ENCODE measurements around the gene CDK11A.
A peak's percentile ranks its signal among the peaks of the same experiment; 100 is the strongest.
"Not testable (repeated sequence)": the region's sequence is repeated elsewhere in the genome, so short reads cannot be mapped to it uniquely, and the experiment has no call there.

CDK11A gene

DNA sequence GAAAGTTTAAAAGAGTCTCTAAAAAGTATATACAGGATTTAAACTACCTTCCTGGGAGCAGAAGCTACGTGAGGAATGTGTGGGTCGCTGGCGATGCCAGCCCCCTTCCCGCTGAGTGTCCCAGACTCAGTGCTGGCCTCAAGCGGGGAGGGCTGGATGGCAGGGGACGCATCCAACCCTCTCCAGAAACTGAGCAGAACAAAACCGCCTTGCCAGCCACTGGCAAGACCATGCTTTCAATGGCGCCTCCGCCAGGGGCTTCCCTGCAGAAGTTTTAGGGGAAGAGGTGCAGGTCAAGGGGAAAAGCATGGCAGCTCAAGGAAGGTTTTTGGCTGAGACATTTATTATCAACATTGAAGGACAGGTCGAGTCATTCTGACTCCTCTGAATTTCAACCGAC is 28.0 kb upstream of the CDK11A start:
- Histone ChIP-seq H3K4me3 (ENCODE audit: low read length) (no peak overlapping the region), H3K27me3 (ENCODE audit: insufficient read depth, low read length) (no peaks in the 10 kb centered on the region), H3K9ac (ENCODE audit: low read depth, low read length) (no peak overlapping the region), H3K36me3 (ENCODE audit: insufficient read depth, low read depth, low read length) (peaks cover 49% of the 10 kb centered on the region), H3K4me1 (ENCODE audit: insufficient read depth, low read length) (no peaks in the 10 kb centered on the region), H3K27ac (ENCODE audit: low read length) (no peak overlapping the region), H3K9me3 (ENCODE audit: insufficient read depth, low read depth, low read length) (no peaks in the 10 kb centered on the region)

DNA sequence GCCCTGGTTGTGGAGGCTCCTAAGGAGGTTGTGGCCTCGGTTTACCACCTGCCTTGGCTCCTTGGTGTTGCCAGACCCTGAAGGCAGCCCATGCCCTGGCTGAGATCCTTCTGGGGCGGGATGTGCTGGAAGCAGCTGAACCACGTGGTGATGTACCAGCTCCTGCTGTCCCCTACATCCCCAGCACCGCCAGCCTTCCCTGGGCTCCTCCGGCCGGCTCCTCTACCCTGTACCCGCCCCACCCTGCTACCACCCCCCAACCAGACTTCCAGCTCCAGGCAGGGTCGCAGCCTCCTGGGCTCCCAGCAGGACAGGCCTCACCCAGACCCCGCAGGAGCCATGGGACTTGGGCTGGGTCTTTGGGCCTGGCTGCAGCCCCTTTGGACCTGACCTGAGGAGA is 25.8 kb upstream of the CDK11A start:
- peaks cover 30% of the 10 kb centered on the region for H3K36me3 ChIP-seq (ENCODE audit: insufficient read depth, low read depth, low read length)
- H3K9ac ChIP-seq (ENCODE audit: low read depth, low read length); H3K9me3 ChIP-seq (ENCODE audit: insufficient read depth, low read depth, low read length); H3K4me1 ChIP-seq (ENCODE audit: insufficient read depth, low read length); H3K4me3 ChIP-seq (ENCODE audit: low read length); H3K27ac ChIP-seq (ENCODE audit: low read length); H3K27me3 ChIP-seq (ENCODE audit: insufficient read depth, low read length): not testable (repeated sequence)

DNA sequence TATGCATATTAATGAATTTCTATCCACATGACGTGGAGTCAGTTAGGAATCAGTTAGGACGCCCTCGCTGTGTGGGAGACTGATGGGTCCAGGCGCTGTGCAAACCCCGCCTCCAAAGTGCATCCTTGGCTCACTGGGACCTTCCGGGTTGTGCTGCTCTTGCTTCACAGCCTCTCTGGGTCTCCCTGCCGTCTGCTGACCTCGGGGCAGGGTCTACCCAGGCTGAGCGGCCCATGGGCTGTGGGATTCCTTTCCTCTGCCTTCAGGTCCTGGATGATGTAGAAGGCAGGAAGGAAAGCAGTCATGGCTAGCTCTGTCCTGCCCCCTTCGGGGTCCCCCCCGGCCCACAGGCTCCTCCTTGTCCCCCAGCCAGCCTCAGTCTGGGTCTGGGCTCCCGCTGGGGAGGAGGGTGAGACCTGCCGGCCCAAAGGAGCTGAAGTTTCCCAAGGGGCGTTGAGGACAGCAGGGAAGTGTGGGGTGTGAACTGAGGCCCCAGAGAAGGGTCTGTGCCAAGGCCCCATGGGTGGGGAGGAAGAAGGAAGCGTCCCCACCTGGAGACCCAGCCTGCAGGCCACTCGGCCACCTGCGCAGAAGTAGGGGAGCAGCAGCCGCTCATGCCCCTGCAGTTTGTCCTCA is 24.6 kb upstream of the CDK11A start:
- no peaks in the 10 kb centered on the region for H3K27me3 ChIP-seq (ENCODE audit: insufficient read depth, low read length)
- H3K4me1 ChIP-seq (ENCODE audit: insufficient read depth, low read length): no peaks in the 10 kb centered on the region
- no peak overlapping the region for H3K4me3 ChIP-seq (ENCODE audit: low read length)
- H3K9ac ChIP-seq (ENCODE audit: low read depth, low read length): no peak overlapping the region
- H3K36me3 ChIP-seq (ENCODE audit: insufficient read depth, low read depth, low read length): peaks cover 18% of the 10 kb centered on the region
- no peak overlapping the region for H3K27ac ChIP-seq (ENCODE audit: low read length)
- no peaks in the 10 kb centered on the region for H3K9me3 ChIP-seq (ENCODE audit: insufficient read depth, low read depth, low read length)

DNA sequence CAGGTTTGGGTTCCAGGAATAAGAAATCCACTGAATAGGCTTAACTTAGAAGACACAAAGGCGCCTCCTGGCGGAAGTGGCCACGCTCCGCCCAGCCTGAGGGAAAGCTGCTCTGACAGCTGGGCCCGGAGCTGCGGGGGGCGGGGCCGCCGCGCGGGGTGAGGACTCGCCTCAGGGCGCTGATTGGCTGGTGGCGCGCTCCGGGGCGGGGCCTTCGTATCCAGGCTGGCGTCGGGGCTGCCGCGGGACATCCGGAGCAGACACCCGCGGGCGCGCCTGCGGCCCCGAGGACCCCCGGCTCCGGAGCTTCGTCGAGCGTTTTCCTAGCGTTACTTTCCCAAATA is 22.4 kb upstream of the CDK11A start:
- not testable (repeated sequence) for H3K9me3 ChIP-seq (ENCODE audit: insufficient read depth, low read depth, low read length); H3K4me1 ChIP-seq (ENCODE audit: insufficient read depth, low read length); H3K36me3 ChIP-seq (ENCODE audit: insufficient read depth, low read depth, low read length); H3K27me3 ChIP-seq (ENCODE audit: insufficient read depth, low read length); H3K9ac ChIP-seq (ENCODE audit: low read depth, low read length); H3K27ac ChIP-seq (ENCODE audit: low read length)
- H3K4me3 ChIP-seq (ENCODE audit: low read length): peak overlapping the region; percentile 51; the same call in 1 of the 2 replicates

DNA sequence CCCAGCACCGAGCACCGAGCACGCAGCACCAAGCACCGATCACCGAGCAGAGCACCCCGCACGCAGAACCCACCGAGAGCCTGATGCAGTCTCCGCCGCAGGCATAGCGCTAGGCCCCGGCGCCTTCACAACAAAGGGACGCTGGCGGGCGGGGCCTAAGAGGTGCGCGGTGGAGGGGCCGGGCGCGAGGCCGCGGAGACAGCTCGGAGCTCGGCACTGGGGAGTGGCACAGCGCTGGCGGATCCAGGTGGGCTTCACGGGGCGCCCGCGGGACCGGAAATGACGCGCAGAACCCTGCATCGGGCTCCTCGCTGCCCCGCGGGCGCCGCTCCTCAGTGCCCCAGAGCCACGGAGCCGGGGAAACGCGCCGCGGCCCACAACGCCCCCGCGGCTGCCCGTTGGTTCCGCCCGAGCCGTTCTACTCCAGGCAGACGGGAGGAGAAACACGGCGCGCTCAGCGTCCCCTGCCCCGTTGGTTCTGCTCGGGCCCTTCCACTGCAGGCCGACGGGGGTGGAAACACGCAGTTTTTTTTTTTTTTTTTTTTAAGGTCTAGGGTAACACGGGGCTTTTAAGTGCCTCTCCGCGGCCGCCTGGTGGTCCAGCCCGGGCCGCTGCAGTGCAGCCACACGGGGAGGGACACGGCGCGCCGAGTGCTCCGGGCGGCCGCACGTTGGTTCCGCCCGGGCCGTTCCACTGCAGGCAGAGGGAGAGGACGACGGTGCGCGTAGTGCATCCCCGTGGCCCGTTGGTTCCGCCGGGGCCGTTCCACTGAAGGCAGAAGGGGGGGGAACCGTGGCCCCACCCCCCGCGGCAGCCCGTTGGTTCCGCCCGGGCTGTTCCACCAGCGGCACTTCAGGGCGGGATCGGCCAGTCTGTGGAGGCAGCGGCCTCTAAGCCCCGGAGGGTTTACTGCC is 21.8 kb upstream of the CDK11A start:
- H3K4me1 ChIP-seq (ENCODE audit: insufficient read depth, low read length); H3K36me3 ChIP-seq (ENCODE audit: insufficient read depth, low read depth, low read length); H3K9me3 ChIP-seq (ENCODE audit: insufficient read depth, low read depth, low read length); H3K27ac ChIP-seq (ENCODE audit: low read length); H3K27me3 ChIP-seq (ENCODE audit: insufficient read depth, low read length): not testable (repeated sequence)
- Histone ChIP-seq H3K4me3 (ENCODE audit: low read length) (peak overlapping the region; percentile 51; the same call in 1 of the 2 replicates), H3K9ac (ENCODE audit: low read depth, low read length) (peak overlapping the region; percentile 58; the same call in 1 of the 2 replicates)

DNA sequence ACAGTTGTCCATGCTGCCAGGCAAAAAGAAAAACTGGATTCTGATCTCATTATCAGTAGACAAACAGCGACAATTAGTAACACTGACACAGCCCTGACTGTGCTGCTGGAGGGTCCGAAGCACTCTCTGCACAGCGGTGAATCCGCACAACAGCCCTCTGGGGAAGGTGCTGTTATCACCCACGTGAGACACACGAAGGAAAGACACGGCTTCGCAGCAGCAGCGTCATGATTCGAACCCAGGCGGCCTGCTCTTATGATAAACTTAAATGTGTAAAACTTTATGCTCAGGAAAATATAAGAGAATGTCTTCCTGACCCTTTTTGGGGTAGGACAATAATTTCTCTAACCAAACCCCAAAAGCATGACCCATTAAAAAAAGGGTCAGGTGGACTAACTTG is 18.4 kb upstream of the CDK11A start:
- not testable (repeated sequence) for H3K9me3 ChIP-seq (ENCODE audit: insufficient read depth, low read depth, low read length); H3K9ac ChIP-seq (ENCODE audit: low read depth, low read length); H3K36me3 ChIP-seq (ENCODE audit: insufficient read depth, low read depth, low read length); H3K4me3 ChIP-seq (ENCODE audit: low read length); H3K4me1 ChIP-seq (ENCODE audit: insufficient read depth, low read length); H3K27ac ChIP-seq (ENCODE audit: low read length); H3K27me3 ChIP-seq (ENCODE audit: insufficient read depth, low read length)

DNA sequence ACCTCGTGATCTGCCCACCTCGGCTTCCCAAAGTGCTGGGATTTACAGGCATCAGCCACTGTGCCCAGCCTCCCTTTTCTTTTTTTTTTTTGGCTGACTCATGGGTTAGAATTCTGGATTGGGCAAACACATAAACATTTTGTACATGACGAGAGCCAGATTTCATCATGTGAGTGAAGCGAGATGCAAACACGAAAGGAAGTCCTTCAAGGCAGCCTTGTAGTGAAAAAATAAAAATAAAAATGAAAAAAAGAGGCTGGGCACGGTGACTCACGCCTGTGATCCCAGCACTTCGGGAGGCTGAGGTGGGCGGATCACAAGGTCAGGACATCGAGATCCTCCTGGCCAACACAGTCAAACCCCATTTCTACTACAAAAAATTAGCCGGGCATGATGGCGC is 16.9 kb upstream of the CDK11A start:
- H3K27me3 ChIP-seq (ENCODE audit: insufficient read depth, low read length); H3K9me3 ChIP-seq (ENCODE audit: insufficient read depth, low read depth, low read length); H3K4me3 ChIP-seq (ENCODE audit: low read length); H3K36me3 ChIP-seq (ENCODE audit: insufficient read depth, low read depth, low read length); H3K4me1 ChIP-seq (ENCODE audit: insufficient read depth, low read length); H3K27ac ChIP-seq (ENCODE audit: low read length); H3K9ac ChIP-seq (ENCODE audit: low read depth, low read length): not testable (repeated sequence)

DNA sequence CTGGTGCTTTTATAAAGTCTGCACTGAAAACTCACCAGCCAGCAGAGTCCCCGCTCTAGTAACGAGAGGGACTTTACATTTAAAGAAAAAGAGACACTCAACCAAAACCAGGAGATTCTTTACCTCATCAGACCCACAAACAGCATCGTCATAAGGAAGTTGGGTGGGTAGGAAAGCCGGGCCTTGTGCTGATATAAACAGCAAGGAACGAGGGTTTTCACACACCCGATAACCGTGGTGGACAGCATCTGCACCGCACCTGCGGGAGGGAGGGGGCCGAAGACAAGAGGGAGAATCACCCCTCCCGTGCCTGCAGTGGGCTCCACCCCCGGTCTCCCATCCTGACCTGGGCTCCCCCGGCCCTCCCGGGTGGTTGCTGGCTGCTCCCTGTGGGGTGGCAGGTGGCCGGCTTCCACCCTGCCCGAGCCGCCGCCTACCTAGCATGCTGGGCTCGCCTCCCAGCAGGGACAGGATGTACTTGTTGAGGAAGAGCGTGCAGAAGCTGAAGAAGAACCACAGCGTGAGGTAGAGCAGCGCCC is 14.7 kb upstream of the CDK11A start:
- H3K9me3 ChIP-seq (ENCODE audit: insufficient read depth, low read depth, low read length); H3K36me3 ChIP-seq (ENCODE audit: insufficient read depth, low read depth, low read length); H3K4me1 ChIP-seq (ENCODE audit: insufficient read depth, low read length); H3K4me3 ChIP-seq (ENCODE audit: low read length); H3K27ac ChIP-seq (ENCODE audit: low read length); H3K9ac ChIP-seq (ENCODE audit: low read depth, low read length); H3K27me3 ChIP-seq (ENCODE audit: insufficient read depth, low read length): not testable (repeated sequence)

DNA sequence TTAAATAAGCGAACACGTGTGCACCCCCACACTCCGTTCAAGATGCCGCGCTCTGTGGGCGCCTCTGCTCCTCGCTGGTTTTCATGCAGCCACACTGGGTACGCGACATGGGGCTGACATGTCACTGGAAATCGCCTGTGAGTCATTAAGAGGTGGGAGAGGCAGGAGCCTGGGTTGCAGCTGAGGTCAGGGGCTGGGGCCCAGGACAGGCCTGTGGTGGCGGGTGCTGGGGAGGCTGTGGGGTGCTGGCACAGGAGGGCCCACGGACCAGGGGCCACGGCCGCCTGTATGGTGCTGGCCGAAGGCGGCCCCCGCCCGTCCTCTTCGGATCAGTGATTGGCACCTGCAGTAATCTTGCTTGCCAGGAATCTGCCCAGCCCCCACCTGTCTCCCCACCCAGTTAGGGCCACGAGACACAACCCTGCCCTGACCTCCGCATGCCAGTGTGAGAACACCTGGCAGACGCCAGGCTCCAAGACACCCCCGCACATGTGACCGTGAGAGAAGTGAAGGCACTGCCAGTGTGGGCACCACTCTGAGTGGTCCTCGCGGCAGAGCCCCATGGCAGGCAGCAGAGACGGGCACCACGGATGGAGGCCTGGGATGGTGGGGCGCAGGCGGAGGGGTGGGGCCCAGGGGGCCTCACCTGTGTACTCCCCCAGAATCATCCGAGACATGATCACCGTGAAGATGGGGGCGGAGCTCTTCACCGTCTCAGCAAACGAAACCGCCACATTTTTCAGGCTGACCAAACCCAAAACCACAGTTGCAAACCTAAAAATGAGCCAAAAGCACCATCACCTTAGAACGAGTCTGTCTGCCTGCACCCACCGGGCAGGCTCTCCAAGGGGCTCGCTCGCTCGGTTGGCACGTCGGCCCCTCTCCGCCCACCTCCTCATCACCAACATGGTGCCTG is 13.8 kb upstream of the CDK11A start:
- not testable (repeated sequence) for H3K9me3 ChIP-seq (ENCODE audit: insufficient read depth, low read depth, low read length); H3K36me3 ChIP-seq (ENCODE audit: insufficient read depth, low read depth, low read length); H3K4me3 ChIP-seq (ENCODE audit: low read length); H3K9ac ChIP-seq (ENCODE audit: low read depth, low read length); H3K4me1 ChIP-seq (ENCODE audit: insufficient read depth, low read length); H3K27ac ChIP-seq (ENCODE audit: low read length); H3K27me3 ChIP-seq (ENCODE audit: insufficient read depth, low read length)

DNA sequence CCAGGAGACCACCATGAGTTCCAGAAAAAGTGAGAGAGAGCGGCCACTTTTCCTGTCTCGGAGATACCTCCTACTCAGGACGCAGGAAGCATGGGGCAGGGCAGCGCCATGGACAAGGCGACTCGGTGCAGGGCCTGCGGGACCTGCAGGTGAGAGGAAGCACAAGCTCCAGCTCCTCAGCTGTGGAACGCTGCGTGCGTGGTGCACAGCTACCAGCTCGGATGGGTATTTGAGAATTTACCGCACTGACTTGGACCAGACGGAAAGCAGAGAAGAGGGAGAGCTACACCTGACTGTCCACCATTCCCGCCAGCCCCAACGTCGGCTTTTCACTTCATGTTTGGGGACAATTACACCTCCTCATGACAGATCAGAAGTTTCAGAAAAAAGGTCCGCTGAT is 8.2 kb upstream of the CDK11A start:
- no peaks in the 10 kb centered on the region for H3K27me3 ChIP-seq (ENCODE audit: insufficient read depth, low read length)
- no peak overlapping the region for H3K27ac ChIP-seq (ENCODE audit: low read length)
- H3K4me1 ChIP-seq (ENCODE audit: insufficient read depth, low read length): no peaks in the 10 kb centered on the region
- no peak overlapping the region for H3K9ac ChIP-seq (ENCODE audit: low read depth, low read length)
- no peak overlapping the region for H3K4me3 ChIP-seq (ENCODE audit: low read length)
- H3K9me3 ChIP-seq (ENCODE audit: insufficient read depth, low read depth, low read length): no peaks in the 10 kb centered on the region
- H3K36me3 ChIP-seq (ENCODE audit: insufficient read depth, low read depth, low read length): no peaks in the 10 kb centered on the region

DNA sequence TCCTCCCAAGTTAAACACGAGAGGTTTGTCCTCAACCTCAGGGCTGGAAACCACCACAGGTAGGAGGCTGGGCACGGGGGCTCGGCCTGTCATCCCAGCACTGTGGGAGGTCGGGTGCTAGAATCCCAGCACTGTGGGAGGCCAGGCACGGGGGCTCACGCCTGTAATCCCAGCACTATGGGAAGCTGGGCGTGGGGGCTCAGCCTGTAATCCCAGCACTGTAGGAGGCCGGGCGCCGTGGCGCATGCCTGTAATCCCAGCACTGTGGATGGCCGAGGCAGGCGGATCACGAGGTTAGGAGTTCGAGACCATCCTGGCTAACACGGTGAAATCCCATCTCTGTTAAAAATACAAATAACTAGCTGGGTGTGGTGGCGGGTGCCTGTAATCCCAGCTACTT is 6.7 kb upstream of the CDK11A start:
- Histone ChIP-seq H3K36me3 (ENCODE audit: insufficient read depth, low read depth, low read length) (no peaks in the 10 kb centered on the region), H3K4me1 (ENCODE audit: insufficient read depth, low read length) (no peaks in the 10 kb centered on the region), H3K9me3 (ENCODE audit: insufficient read depth, low read depth, low read length) (no peaks in the 10 kb centered on the region), H3K27me3 (ENCODE audit: insufficient read depth, low read length) (no peaks in the 10 kb centered on the region), H3K27ac (ENCODE audit: low read length) (no peak overlapping the region), H3K4me3 (ENCODE audit: low read length) (no peak overlapping the region), H3K9ac (ENCODE audit: low read depth, low read length) (no peak overlapping the region)

All from iPS-20b (cell line).